HepG2 (cell line): ENCODE measurements around the gene NEURL1. TPM values are rescaled to one million over a fixed set of nuclear protein-coding genes. Genes with fewer than 3 reads are reported as not detected.

ENCODE experiments used
- ATAC-seq: fragments of 200-7000 bp; cut with Tn5 transposase; 3 replicates; pipeline ENCODE4 v1.9.1; 2020; ENCODE audit warnings: mild to moderate bottlenecking, moderate library complexity
- BruUV-seq: library from RNA; stranded (reverse); fragments of 400-500 nt; replicated peaks from 2 replicates; lab custom pipeline; 2021; lab: Mats Ljungman, UMichigan
- CTCF ChIA-PET: fragments of 300-600 bp; formaldehyde crosslinking; extraction: SDS; loops from one replicate; lab custom pipeline; 2021; ENCODE audit warnings: low total read pairs, inconsistent platforms, low intra/inter-chr PET ratio; lab: Yijun Ruan, JAX
- POLR2A ChIA-PET: fragments of 350-600 bp; sonication (Branson Sonifier 250); formaldehyde crosslinking; loops from one replicate; lab custom pipeline; 2020; ENCODE audit warnings: antibody characterized with exemption, inconsistent platforms; lab: Yijun Ruan, JAX
- DNase-seq: peaks from one replicate; pipeline ENCODE4 v3.0.0-alpha.2; 2015; ENCODE audit warnings: low spot score
- FAIRE-seq: peaks from 3 replicates; lab custom pipeline; 2011; peaks lifted over from hg19 to GRCh38; lab: Jason Lieb, UNC
- H2AFZ ChIP-seq: one replicate; pipeline ENCODE4 v1.6.1; 2011; ENCODE audit warnings: low read length, inconsistent platforms
- H3K27ac ChIP-seq: fragments of 300-600 bp; 3 replicates; pipeline ENCODE4 v1.8.0; 2011; ENCODE audit warnings: mixed run types, mild to moderate bottlenecking, mixed read lengths, low read length, inconsistent platforms; ENCODE audit not compliant: insufficient read depth; ENCODE audit errors: extremely low read length
- H3K27me3 ChIP-seq, 2 experiments: fragments of 200-600 bp in 1 of 2; 2 replicates in 1 of 2; 3 replicates in 1 of 2; pipeline versions ENCODE4 v1.6.0 to v1.8.0; 2011; ENCODE audit warnings: low read length in 2 of 2, mild to moderate bottlenecking in 2 of 2, moderate library complexity in 2 of 2, inconsistent platforms in 1 of 2; ENCODE audit not compliant: insufficient read depth in 2 of 2, control insufficient read depth in 1 of 2
- H3K36me3 ChIP-seq, 2 experiments: fragments of 200-600 bp in 1 of 2; replicated peaks in 1 of 2; 2 replicates in 1 of 2; 3 replicates in 1 of 2; pipeline versions ENCODE4 v1.5.1 to v1.8.0; 2011; ENCODE audit warnings: low read length in 2 of 2, inconsistent platforms in 1 of 2; ENCODE audit not compliant: insufficient read depth in 2 of 2, control insufficient read depth in 1 of 2
- H3K4me1 ChIP-seq: 2 replicates; pipeline ENCODE4 v1.5.1; 2012; ENCODE audit warnings: low read length, inconsistent platforms; ENCODE audit not compliant: insufficient read depth
- H3K4me2 ChIP-seq: 2 replicates; pipeline ENCODE4 v1.6.0; 2011; ENCODE audit warnings: low read depth, low read length, inconsistent platforms
- H3K4me3 ChIP-seq, 3 experiments: fragments of 200-600 bp in 1 of 3; sonication (generic), shearing (Covaris generic) in 1 of 3; replicated peaks in 1 of 3; 2 replicates each; pipeline ENCODE4 v1.5.1; 2011 to 2016; ENCODE audit warnings: low read length in 3 of 3, inconsistent platforms in 2 of 3, low read depth in 2 of 3, mild to moderate bottlenecking in 2 of 3, control low read depth in 1 of 3, mixed read lengths in 1 of 3; ENCODE audit not compliant: insufficient read depth in 1 of 3
- H3K79me2 ChIP-seq: one replicate; pipeline ENCODE4 v1.6.1; 2011; ENCODE audit warnings: low read length, inconsistent platforms; ENCODE audit not compliant: insufficient read depth
- H3K9ac ChIP-seq: 2 replicates; pipeline ENCODE4 v1.6.0; 2011; ENCODE audit warnings: mild to moderate bottlenecking, low read depth, low read length, inconsistent platforms; ENCODE audit not compliant: insufficient read depth
- H3K9me3 ChIP-seq: 2 replicates; pipeline ENCODE4 v1.5.1; 2012; ENCODE audit warnings: mild to moderate bottlenecking, low read length
- H4K20me1 ChIP-seq: 2 replicates; pipeline ENCODE4 v1.6.0; 2011; ENCODE audit warnings: inconsistent platforms, mild to moderate bottlenecking, low read length, moderate library complexity; ENCODE audit not compliant: insufficient read depth
- AGO2 ChIP-seq: fragments of 200-400 bp; formaldehyde crosslinking; optimal IDR thresholded peaks from 2 replicates; pipeline ENCODE3; 2017; ENCODE audit warnings: mild to moderate bottlenecking, low read depth, low read length, moderate library complexity
- AKAP8 ChIP-seq: sonication (generic); formaldehyde crosslinking; IDR thresholded peaks from 2 replicates; pipeline ENCODE4 v1.5.1; 2020; ENCODE audit warnings: mild to moderate bottlenecking, missing genetic modification reagents
- ARNT ChIP-seq: fragments of 450-650 bp; IDR thresholded peaks from 2 replicates; pipeline ENCODE4 v1.6.1; 2017
- IKZF5 ChIP-seq: IDR thresholded peaks from 2 replicates; pipeline ENCODE4 v1.6.1; 2018; ENCODE audit warnings: missing genetic modification reagents, mild to moderate bottlenecking, missing compliant biosample characterization
- MED8 ChIP-seq: sonication (generic); formaldehyde crosslinking; IDR thresholded peaks from 2 replicates; pipeline ENCODE4 v1.8.1; 2023; ENCODE audit warnings: mild to moderate bottlenecking, missing genetic modification reagents; ENCODE audit not compliant: insufficient replicate concordance
- POLR2G ChIP-seq: fragments of 200-400 bp; formaldehyde crosslinking; IDR thresholded peaks from 2 replicates; pipeline ENCODE4 v1.6.1; 2018; ENCODE audit warnings: mild to moderate bottlenecking, low read depth, low read length, moderate library complexity
- RBM22 ChIP-seq: fragments of 200-400 bp; formaldehyde crosslinking; optimal IDR thresholded peaks from 2 replicates; pipeline ENCODE3; 2017; ENCODE audit warnings: mild to moderate bottlenecking, low read length, moderate library complexity
- ZNF326 ChIP-seq: sonication (generic); formaldehyde crosslinking; IDR thresholded peaks from 2 replicates; pipeline ENCODE4 v1.4.0; 2020; ENCODE audit warnings: missing genetic modification reagents, borderline replicate concordance
- ZNF552 ChIP-seq: sonication (generic); formaldehyde crosslinking; IDR thresholded peaks from 2 replicates; pipeline ENCODE4 v1.9.0; 2022; ENCODE audit warnings: missing genetic modification reagents, mild to moderate bottlenecking, borderline replicate concordance
- ZSCAN12 ChIP-seq: sonication (generic); formaldehyde crosslinking; IDR thresholded peaks from 2 replicates; pipeline ENCODE4 v1.9.0; 2021; ENCODE audit warnings: mild to moderate bottlenecking, missing genetic modification reagents
- ZZZ3 ChIP-seq: sonication (generic); formaldehyde crosslinking; IDR thresholded peaks from 2 replicates; pipeline ENCODE4 v1.4.0; 2020; ENCODE audit warnings: missing genetic modification reagents, mild to moderate bottlenecking, borderline replicate concordance
- WGBS: methylation state at CpG from one replicate; pipeline ENCODE4 v1.1.6; 2017; ENCODE audit warnings: low lambda C conversion rate; 5-methylcytosine and 5-hydroxymethylcytosine counted together
- in situ Hi-C: cut with HindIII; loops from 2 replicates; pipeline ENCODE4 v1.10.0; 2017; ENCODE audit warnings: low pct_unique_long_range_greater_than_20kb; ENCODE audit not compliant: extremely low pct_ligation_motif_present
- intact Hi-C: fragments of 100-400 bp; cut with micrococcal nuclease; formaldehyde crosslinking; loops from one replicate; pipeline ENCODE4 v1.10.0; 2022; ENCODE audit not compliant: unreplicated experiment
- polyA plus RNA-seq, 8 experiments: library from polyadenylated mRNA; depleted of rRNA in 3 of 8; stranded (reverse) in 7 of 8; unstranded in 1 of 8; fragments of >200 nt; fragmentation: Illumina TruSeq in 4 of 8; extraction: Trizol in 4 of 8; gene quantifications; 2 replicates each; pipeline versions ENCODE4 v1.2.1 to v1.2.3, GENCODE V29; 2011 to 2016; ENCODE audit warnings: low read depth in 4 of 8, missing spikeins in 1 of 8, mixed read lengths in 1 of 8; ENCODE audit not compliant: insufficient read depth in 1 of 8
- total RNA-seq, 5 experiments: library from RNA; depleted of rRNA; stranded (reverse); fragments of >200 nt; fragmentation: Illumina TruSeq; extraction: Trizol; gene quantifications; 2 replicates each; pipeline ENCODE4 v1.2.3, GENCODE V29; 2016; ENCODE audit warnings: low read depth in 1 of 5

The NEURL1 gene
- total and polyA plus RNA-seq, 2 of the 13 experiments (the other 11 are each of a cell fraction or from before 2014, with no cell fraction given): not detected

- Histone ChIP-seq H3K27ac (no peak overlapping the region), H4K20me1 (peaks cover 2% of the 10 kb centered on the region; the same call in 1 of the 2 replicates), H3K4me1 (no peaks in the 10 kb centered on the region), H3K9ac (no peak overlapping the region), H3K4me2 (no peak overlapping the region), H2AFZ (no peak overlapping the region), H3K9me3 (no peaks in the 10 kb centered on the region), H3K27me3 (no peaks in the 10 kb centered on the region), H3K4me3 (no peak overlapping the region), H3K79me2 (no peaks in the 10 kb centered on the region), H3K36me3 (peaks cover 59 to 96% of the 10 kb centered on the region in 2 experiments)
- DNase-seq (no peak), ATAC-seq (no peak), FAIRE-seq (no peak)
- intact Hi-C loops (no loop called here), in situ Hi-C loops (no loop called here)
- ChIA-PET CTCF (no interaction called here), POLR2A (no interaction called here)
- over 99% methylated on average over 14 of the region's 15 CpGs for whole genome bisulfite sequencing
- BruUV-seq: TSS peak; percentile 44
- TF ChIP-seq POLR2G (peak; percentile 22; the same call in 1 of the 2 replicates), IKZF5 (CRISPR knock-in tag) (no peak), AGO2 (no peak), MED8 (CRISPR knock-in tag) (no peak), AKAP8 (no peak), ZNF326 (no peak), ZZZ3 (no peak), ZSCAN12 (CRISPR knock-in tag) (no peak), ZNF552 (no peak), RBM22 (peak; percentile 16), ARNT (no peak)
Measured at GRCh38 chr10:103620891-103621782, 127.6 kb downstream of the NEURL1 start.
